Measurements from ENCODE around the gene NET1.

DNA sequence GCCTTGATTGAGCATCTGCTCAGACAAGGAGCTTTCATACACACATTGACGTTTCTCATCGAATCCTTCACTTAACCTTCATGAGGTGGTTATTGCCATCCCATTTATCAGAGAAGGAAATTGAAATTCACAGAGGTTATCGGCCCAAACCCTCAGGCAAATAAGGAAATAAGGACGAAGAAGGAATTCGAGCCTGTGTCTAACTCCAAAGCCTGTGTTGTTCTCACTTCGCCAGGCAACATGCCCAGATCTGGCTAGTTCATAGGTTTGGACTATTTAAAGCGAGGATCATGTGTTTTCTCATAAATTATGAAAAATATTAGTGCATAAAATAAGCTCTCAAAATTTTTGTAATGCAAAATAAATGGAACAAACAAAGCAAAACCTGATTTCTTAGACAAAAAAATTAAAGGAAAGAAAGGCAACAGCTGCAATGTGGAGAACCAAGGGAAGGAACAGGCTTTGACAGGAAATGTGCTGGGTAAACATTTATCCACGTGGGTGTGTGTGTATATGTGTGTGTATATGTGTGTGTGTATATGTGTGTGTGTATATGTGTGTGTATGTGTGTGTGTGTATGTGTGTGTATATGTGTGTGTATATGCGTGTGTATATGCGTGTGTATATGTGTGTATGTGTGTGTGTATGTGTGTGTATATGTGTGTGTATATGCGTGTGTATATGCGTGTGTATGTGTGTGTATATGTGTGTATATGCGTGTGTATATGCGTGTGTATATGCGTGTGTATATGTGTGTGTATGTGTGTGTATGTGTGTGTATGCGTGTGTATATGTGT, 42.8 kb upstream of the NET1 start:
- no peak for TF ChIP-seq ELK1 (IDR thresholded peaks at IDR 0.05; ENCODE audit: low read depth, low read length)
- TF ChIP-seq, protein P1, sequence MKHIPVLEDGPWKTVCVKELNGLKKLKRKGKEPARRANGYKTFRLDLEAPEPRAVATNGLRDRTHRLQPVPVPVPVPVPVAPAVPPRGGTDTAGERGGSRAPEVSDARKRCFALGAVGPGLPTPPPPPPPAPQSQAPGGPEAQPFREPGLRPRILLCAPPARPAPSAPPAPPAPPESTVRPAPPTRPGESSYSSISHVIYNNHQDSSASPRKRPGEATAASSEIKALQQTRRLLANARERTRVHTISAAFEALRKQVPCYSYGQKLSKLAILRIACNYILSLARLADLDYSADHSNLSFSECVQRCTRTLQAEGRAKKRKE (CRISPR knock-in tag; IDR thresholded peaks at IDR 0.05; ENCODE audit: low read depth): no peak
- no peak for TF ChIP-seq CHD2 (IDR thresholded peaks at IDR 0.05; ENCODE audit: low read length, partially characterized antibody)
- TF ChIP-seq MAX (IDR thresholded peaks at IDR 0.05): no peak
- no peak for TF ChIP-seq EP300 (IDR thresholded peaks at IDR 0.05)
- TF ChIP-seq, protein P2, sequence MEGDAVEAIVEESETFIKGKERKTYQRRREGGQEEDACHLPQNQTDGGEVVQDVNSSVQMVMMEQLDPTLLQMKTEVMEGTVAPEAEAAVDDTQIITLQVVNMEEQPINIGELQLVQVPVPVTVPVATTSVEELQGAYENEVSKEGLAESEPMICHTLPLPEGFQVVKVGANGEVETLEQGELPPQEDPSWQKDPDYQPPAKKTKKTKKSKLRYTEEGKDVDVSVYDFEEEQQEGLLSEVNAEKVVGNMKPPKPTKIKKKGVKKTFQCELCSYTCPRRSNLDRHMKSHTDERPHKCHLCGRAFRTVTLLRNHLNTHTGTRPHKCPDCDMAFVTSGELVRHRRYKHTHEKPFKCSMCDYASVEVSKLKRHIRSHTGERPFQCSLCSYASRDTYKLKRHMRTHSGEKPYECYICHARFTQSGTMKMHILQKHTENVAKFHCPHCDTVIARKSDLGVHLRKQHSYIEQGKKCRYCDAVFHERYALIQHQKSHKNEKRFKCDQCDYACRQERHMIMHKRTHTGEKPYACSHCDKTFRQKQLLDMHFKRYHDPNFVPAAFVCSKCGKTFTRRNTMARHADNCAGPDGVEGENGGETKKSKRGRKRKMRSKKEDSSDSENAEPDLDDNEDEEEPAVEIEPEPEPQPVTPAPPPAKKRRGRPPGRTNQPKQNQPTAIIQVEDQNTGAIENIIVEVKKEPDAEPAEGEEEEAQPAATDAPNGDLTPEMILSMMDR (IDR thresholded peaks at IDR 0.05): no peak
- no peak for TF ChIP-seq CBX8 (IDR thresholded peaks at IDR 0.05)
- TF ChIP-seq, protein P3, sequence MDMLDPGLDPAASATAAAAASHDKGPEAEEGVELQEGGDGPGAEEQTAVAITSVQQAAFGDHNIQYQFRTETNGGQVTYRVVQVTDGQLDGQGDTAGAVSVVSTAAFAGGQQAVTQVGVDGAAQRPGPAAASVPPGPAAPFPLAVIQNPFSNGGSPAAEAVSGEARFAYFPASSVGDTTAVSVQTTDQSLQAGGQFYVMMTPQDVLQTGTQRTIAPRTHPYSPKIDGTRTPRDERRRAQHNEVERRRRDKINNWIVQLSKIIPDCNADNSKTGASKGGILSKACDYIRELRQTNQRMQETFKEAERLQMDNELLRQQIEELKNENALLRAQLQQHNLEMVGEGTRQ (IDR thresholded peaks at IDR 0.05): no peak
- TF ChIP-seq POLR2A (IDR thresholded peaks at IDR 0.05; ENCODE audit: low read length): no peak
- TF ChIP-seq, protein P4, sequence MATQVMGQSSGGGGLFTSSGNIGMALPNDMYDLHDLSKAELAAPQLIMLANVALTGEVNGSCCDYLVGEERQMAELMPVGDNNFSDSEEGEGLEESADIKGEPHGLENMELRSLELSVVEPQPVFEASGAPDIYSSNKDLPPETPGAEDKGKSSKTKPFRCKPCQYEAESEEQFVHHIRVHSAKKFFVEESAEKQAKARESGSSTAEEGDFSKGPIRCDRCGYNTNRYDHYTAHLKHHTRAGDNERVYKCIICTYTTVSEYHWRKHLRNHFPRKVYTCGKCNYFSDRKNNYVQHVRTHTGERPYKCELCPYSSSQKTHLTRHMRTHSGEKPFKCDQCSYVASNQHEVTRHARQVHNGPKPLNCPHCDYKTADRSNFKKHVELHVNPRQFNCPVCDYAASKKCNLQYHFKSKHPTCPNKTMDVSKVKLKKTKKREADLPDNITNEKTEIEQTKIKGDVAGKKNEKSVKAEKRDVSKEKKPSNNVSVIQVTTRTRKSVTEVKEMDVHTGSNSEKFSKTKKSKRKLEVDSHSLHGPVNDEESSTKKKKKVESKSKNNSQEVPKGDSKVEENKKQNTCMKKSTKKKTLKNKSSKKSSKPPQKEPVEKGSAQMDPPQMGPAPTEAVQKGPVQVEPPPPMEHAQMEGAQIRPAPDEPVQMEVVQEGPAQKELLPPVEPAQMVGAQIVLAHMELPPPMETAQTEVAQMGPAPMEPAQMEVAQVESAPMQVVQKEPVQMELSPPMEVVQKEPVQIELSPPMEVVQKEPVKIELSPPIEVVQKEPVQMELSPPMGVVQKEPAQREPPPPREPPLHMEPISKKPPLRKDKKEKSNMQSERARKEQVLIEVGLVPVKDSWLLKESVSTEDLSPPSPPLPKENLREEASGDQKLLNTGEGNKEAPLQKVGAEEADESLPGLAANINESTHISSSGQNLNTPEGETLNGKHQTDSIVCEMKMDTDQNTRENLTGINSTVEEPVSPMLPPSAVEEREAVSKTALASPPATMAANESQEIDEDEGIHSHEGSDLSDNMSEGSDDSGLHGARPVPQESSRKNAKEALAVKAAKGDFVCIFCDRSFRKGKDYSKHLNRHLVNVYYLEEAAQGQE (IDR thresholded peaks at IDR 0.05): no peak
- no peak for TF ChIP-seq MYC (IDR thresholded peaks at IDR 0.05; ENCODE audit: borderline replicate concordance, low read length)
- no peak for TF ChIP-seq SREBF2 (IDR thresholded peaks at IDR 0.05)
- no peak for TF ChIP-seq CEBPB (IDR thresholded peaks at IDR 0.05)
